ENCODE data around the gene TCF7L1.
"Not testable (repeated sequence)": the region's sequence is repeated elsewhere in the genome, so short reads cannot be mapped to it uniquely, and the experiment has no call there.

The TCF7L1 gene

GRCh38 chr2:85185431-85185940, 52.3 kb downstream of the TCF7L1 start:
- no peak for DNase-seq

GRCh38 chr2:85187069-85187468, 53.9 kb downstream of the TCF7L1 start:
- no peak for DNase-seq

DNA sequence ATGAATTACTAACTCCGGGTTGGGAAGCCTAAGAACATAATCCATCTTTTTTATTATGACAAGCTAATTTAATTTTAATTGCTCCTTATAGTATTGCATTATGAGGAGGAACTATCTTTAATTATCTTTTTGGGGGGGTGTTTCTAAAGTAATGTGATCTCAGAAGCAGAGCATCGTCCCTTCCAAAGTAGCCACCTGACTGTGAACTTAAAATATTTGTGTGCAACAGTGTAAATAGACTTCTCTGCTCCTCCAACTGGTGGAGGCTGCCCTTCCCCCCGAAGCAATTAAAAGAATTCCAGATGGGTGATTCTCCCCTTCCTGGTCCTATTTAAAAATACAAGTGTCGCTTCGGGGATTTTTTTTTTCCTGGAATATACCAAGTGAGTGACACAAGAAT, 55.7 kb downstream of the TCF7L1 start:
- no peak for DNase-seq

GRCh38 chr2:85189606-85190270, 56.5 kb downstream of the TCF7L1 start:
- DNase-seq = no peak

GRCh38 chr2:85191157-85191556, 58.0 kb downstream of the TCF7L1 start:
- no peak for DNase-seq

DNA sequence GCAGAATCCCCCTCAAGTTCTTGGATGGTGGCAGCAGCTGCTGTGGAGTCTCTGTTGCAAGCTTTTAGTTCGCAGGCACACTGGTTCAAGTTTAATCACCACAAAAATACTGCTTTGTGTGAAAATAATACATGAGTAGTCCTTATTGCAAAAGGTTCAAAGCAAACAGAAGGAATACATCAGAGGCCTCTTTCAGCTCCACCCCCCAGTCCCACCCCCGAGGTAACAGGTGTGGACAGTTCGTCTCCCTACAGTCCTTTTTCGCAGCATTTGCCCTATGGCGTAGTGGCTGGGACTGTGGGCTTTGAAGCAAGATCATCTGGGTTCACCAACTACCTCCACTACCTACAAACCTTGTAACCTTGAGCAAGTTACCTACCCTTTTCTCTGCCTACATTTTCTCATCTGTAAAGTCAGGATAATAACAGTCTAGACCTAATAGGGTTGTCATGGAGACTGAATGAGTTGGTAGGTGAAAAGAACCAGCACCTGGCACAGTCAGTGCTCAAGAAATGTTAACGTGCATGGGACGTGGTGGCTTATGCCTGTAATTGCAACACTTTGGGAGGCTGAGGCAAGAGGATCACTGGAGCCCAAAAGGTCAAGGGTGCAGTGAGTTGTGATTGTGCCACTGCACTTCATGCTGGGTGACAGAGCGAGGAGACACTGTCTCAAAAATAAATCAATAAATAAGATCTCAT, 61.7 kb downstream of the TCF7L1 start:
- no peak for DNase-seq

- DNase-seq = no peak
Measured at GRCh38 chr2:85195956-85196355, 62.8 kb downstream of the TCF7L1 start.

DNA sequence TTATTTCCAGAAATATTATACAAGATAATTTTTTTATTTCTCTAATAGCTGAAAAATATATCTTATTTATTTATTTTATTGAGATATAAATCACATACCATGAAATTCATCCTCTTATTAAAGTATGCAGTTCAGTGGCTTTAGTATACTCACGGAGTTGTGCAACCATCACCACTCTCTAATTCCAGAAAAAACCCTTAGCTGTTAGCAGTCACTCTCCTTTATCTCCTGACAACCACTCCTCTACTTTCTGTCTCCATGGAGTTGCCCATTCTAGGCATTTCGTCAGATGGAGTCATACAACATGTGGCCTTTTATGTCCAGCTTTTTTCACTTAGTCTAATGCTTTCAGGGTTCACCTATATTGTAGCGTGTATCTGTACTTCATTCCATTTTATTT, 66.5 kb downstream of the TCF7L1 start:
- no peak for DNase-seq

- DNase-seq = no peak
Measured at GRCh38 chr2:85209887-85210286, 76.7 kb downstream of the TCF7L1 start.

- no peak for DNase-seq
Measured at GRCh38 chr2:85210511-85210910, 77.3 kb downstream of the TCF7L1 start.

- DNase-seq = not testable (repeated sequence)
Measured at GRCh38 chr2:85211606-85212005, 78.4 kb downstream of the TCF7L1 start.

DNA sequence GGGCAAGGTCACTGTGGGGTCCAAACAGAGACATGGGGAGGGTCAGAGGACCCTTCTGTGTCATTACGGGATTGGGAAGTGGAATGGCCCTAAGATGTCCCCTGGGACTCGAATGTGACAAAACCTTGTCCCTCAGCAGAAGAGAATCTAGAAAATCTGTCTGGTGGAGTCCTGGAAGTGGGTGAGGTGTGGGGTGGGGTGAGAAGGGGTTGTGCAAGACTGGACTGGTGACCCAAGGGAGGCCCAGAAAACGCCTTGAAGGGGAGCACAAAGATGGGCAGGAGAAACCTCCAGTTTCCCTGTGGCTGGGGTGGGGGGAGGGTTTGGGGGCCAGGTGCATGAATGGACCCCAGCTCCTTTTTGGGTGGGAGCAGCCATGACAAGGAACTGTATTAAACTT, 79.6 kb downstream of the TCF7L1 start:
- DNase-seq = no peak

DNA sequence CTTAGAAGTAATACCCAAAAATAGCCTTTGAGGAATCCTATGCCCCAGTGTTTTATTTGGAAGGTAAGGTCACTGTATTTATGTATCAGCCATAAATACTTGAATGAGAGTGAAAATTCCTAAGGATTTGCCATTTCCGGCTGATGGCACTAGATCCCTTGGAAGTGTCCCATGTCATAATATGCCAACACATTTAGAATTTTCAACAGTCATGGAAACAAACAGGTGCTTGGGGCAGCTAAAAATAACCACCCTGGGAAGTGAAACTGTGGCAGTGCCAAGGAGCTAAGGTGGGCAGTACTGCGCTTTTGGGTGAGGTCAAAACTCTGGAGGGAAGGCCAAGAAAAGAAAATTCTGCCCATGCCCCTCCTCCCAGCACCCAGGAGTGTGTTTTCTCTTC, 80.2 kb downstream of the TCF7L1 start:
- no peak for DNase-seq

DNA sequence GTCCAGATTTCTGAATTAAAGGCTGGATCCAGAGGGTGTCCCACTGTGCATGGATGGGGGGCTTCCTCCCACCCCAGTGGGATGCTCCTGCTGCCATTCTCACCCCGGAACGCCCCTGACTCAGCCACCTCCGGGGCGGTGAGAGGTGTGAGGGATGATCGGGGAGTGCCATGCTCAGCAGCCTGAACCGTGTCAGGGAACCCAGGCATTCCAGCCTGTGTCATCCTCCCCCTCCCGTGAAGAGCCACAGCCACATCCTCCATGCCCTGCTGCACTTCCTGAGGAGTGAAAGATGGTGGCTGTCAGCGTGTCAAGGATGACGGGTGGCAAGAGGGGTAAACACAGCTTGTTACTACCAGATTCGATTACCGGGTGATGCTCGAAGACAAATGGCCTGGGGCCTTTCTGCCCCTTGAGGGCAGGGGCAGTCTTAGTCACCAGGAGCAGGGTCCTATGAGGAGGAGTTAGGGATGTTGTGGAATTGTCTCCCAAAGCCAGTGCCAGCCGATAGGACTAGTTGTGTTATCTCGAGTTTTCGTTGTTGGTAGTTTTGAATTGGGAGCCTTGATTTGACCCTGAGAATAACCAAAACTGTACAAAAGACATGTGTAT, 80.8 kb downstream of the TCF7L1 start:
- DNase-seq = no peak

- no peak for DNase-seq
Measured at GRCh38 chr2:85215081-85215447, 81.9 kb downstream of the TCF7L1 start.

GRCh38 chr2:85215448-85216401, 82.5 kb downstream of the TCF7L1 start:
- DNase-seq = no peak

DNA sequence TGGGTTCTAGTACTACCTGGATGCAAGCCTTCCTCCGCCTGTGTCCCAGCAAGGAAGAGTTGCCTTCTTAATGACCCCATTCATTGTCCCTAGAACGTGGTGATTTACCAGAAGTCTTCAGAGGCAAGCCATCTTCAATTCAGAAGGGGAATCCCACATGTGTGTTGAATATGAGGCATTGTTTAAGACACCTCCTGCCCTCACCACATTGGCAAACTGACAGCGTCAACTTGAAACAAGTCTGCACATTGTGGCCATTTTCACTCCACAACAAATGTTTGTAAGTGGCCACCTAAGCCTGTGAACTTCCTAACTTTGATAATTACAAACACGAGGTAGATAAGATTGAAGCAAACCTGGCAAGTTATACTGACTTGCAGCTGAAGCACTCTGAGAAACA, 83.7 kb downstream of the TCF7L1 start:
- no peak for DNase-seq

GRCh38 chr2:85221067-85221691, 88.0 kb downstream of the TCF7L1 start:
- no peak for DNase-seq

- DNase-seq = no peak
Measured at GRCh38 chr2:85222792-85223191, 89.6 kb downstream of the TCF7L1 start.

GRCh38 chr2:85226783-85227182, 93.6 kb downstream of the TCF7L1 start:
- no peak for DNase-seq

GRCh38 chr2:85230679-85231467, 97.7 kb downstream of the TCF7L1 start:
- DNase-seq = no peak

DNA sequence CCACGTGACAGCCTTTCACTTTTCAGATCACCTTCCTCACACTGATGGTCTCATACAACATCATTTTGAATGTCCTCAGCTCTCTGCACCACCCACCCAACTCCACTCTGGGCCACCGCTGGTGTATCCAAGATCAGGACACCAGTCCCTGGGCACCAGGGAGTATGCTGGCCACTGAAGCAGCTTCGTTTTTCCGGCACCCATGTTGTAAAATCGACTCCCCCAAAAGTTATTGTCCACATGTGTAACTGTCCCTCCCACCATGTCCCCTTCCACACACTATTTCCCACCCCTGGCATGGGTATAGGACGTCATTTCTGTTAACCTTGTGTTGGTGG, 98.2 kb downstream of the TCF7L1 start:
- no peak for DNase-seq

All from bone marrow (tissue), 2 donors.